H9 (cell line): Measurements from ENCODE around the gene TEX19. TPM values are rescaled to one million over a fixed set of nuclear protein-coding genes. Genes with fewer than 3 reads are reported as not detected.

ENCODE experiments used
- DNase-seq: peaks from one replicate; pipeline ENCODE4 v3.0.0-alpha.2; 2017
- H2AFZ ChIP-seq: one replicate; pipeline ENCODE4 v1.6.1; 2013; ENCODE audit warnings: mild to moderate bottlenecking, low read length, control low read depth, moderate library complexity
- H2AK5ac ChIP-seq: 2 replicates; pipeline ENCODE4 v1.6.1; 2013; ENCODE audit warnings: low read length, control low read depth, mixed read lengths; ENCODE audit not compliant: insufficient read length
- H2BK120ac ChIP-seq: one replicate; pipeline ENCODE4 v1.6.1; 2013; ENCODE audit warnings: low read depth, mild to moderate bottlenecking, low read length, control low read depth, inconsistent platforms; ENCODE audit not compliant: poor library complexity, severe bottlenecking
- H2BK12ac ChIP-seq: 2 replicates; pipeline ENCODE4 v1.6.1; 2013; ENCODE audit warnings: low read length, control low read depth, mixed read lengths, low read depth; ENCODE audit not compliant: insufficient read length
- H2BK15ac ChIP-seq: 2 replicates; pipeline ENCODE4 v1.6.1; 2013; ENCODE audit warnings: low read depth, low read length, control low read depth
- H2BK20ac ChIP-seq: one replicate; pipeline ENCODE4 v1.6.1; 2013; ENCODE audit warnings: low read depth, mild to moderate bottlenecking, low read length, control low read depth, inconsistent platforms; ENCODE audit not compliant: poor library complexity, severe bottlenecking
- H2BK5ac ChIP-seq: 2 replicates; pipeline ENCODE4 v1.6.1; 2013; ENCODE audit warnings: low read length, control low read depth, mixed read lengths; ENCODE audit not compliant: insufficient read length
- H3K14ac ChIP-seq: 2 replicates; pipeline ENCODE4 v1.6.1; 2013; ENCODE audit warnings: low read length, control low read depth; ENCODE audit not compliant: insufficient read depth
- H3K18ac ChIP-seq: 2 replicates; pipeline ENCODE4 v1.6.1; 2013; ENCODE audit warnings: low read depth, mild to moderate bottlenecking, mixed read lengths, low read length, control low read depth; ENCODE audit not compliant: insufficient read length
- H3K23ac ChIP-seq: 2 replicates; pipeline ENCODE4 v1.6.1; 2013; ENCODE audit warnings: low read length, control low read depth, mixed read lengths, low read depth; ENCODE audit not compliant: insufficient read length
- H3K23me2 ChIP-seq: 2 replicates; pipeline ENCODE4 v1.6.1; 2013; ENCODE audit warnings: low read depth, mild to moderate bottlenecking, mixed read lengths, low read length, control low read depth; ENCODE audit not compliant: insufficient read length, poor library complexity, severe bottlenecking
- H3K27ac ChIP-seq: 2 replicates; pipeline ENCODE4 v1.5.1; 2013; ENCODE audit warnings: low read length, control low read depth, mixed read lengths, low read depth; ENCODE audit not compliant: insufficient read length
- H3K27me3 ChIP-seq: 2 replicates; pipeline ENCODE4 v1.6.1; 2013; ENCODE audit warnings: low read length, control low read depth, inconsistent platforms; ENCODE audit not compliant: insufficient read depth
- H3K4ac ChIP-seq: 2 replicates; pipeline ENCODE4 v1.6.1; 2013; ENCODE audit warnings: low read depth, mild to moderate bottlenecking, control low read depth, inconsistent platforms, low read length, moderate library complexity
- H3K4me1 ChIP-seq: 2 replicates; pipeline ENCODE4 v1.6.1; 2013; ENCODE audit warnings: low read length, control low read depth, inconsistent platforms; ENCODE audit not compliant: insufficient read depth
- H3K4me2 ChIP-seq: 2 replicates; pipeline ENCODE4 v1.6.1; 2013; ENCODE audit warnings: low read length, control low read depth, mixed read lengths; ENCODE audit not compliant: insufficient read length, insufficient read depth
- H3K56ac ChIP-seq: 2 replicates; pipeline ENCODE4 v1.6.1; 2013; ENCODE audit warnings: low read depth, mild to moderate bottlenecking, mixed read lengths, low read length, control low read depth; ENCODE audit not compliant: insufficient read length
- H3K79me1 ChIP-seq: 2 replicates; pipeline ENCODE4 v1.6.1; 2013; ENCODE audit warnings: low read depth, mild to moderate bottlenecking, moderate library complexity, low read length, control low read depth, inconsistent platforms; ENCODE audit not compliant: insufficient read depth, poor library complexity, severe bottlenecking
- H3K79me2 ChIP-seq: 2 replicates; pipeline ENCODE4 v1.6.1; 2013; ENCODE audit warnings: low read length, control low read depth, inconsistent platforms; ENCODE audit not compliant: insufficient read depth
- H3K9ac ChIP-seq: 2 replicates; pipeline ENCODE4 v1.6.1; 2013; ENCODE audit warnings: low read length, control low read depth, mixed read lengths; ENCODE audit not compliant: insufficient read length; ENCODE audit errors: extremely low read depth
- H3K9me3 ChIP-seq: one replicate; pipeline ENCODE4 v1.6.1; 2013; ENCODE audit warnings: low read depth, low read length, inconsistent platforms; ENCODE audit not compliant: control insufficient read depth
- H3T11ph ChIP-seq: one replicate; pipeline ENCODE4 v1.6.1; 2013; ENCODE audit warnings: mild to moderate bottlenecking, low read length, control low read depth, inconsistent platforms
- H4K20me1 ChIP-seq: one replicate; pipeline ENCODE4 v1.6.1; 2013; ENCODE audit not compliant: control insufficient read depth, insufficient read length, insufficient read depth
- H4K5ac ChIP-seq: 2 replicates; pipeline ENCODE4 v1.6.1; 2013; ENCODE audit warnings: low read depth, mild to moderate bottlenecking, mixed read lengths, low read length, control low read depth; ENCODE audit not compliant: insufficient read length
- H4K8ac ChIP-seq: replicated peaks from 2 replicates; pipeline ENCODE4 v1.6.1; 2013; ENCODE audit warnings: low read length, control low read depth, mixed read lengths, low read depth; ENCODE audit not compliant: insufficient read length
- H4K91ac ChIP-seq: 2 replicates; pipeline ENCODE4 v1.6.1; 2013; ENCODE audit warnings: low read depth, mild to moderate bottlenecking, moderate library complexity, mixed read lengths, low read length, control low read depth; ENCODE audit not compliant: insufficient read length
- H3K27ac Mint-ChIP-seq, 3 experiments: 2 replicates in 2 of 3; 3 replicates in 1 of 3; pipeline ENCODE4 v1.8.0; 2020 to 2021; ENCODE audit warnings: mixed read lengths in 3 of 3, mild to moderate bottlenecking in 1 of 3, moderate library complexity in 1 of 3
- H3K27me3 Mint-ChIP-seq: 2 replicates; pipeline ENCODE4 v1.8.0; 2021; ENCODE audit warnings: low read depth, mild to moderate bottlenecking, moderate library complexity, mixed read lengths
- H3K36me3 Mint-ChIP-seq, 3 experiments: 2 replicates in 2 of 3; 3 replicates in 1 of 3; pipeline ENCODE4 v1.8.0; 2020 to 2021; ENCODE audit warnings: low read depth in 3 of 3, mixed read lengths in 3 of 3; ENCODE audit not compliant: insufficient read depth in 1 of 3
- H3K4me1 Mint-ChIP-seq, 2 experiments: 2 replicates each; pipeline ENCODE4 v1.8.0; 2020; ENCODE audit warnings: mixed read lengths in 2 of 2
- H3K4me3 Mint-ChIP-seq, 2 experiments: 2 replicates in 1 of 2; 3 replicates in 1 of 2; pipeline ENCODE4 v1.8.0; 2020 to 2021; ENCODE audit warnings: mild to moderate bottlenecking in 2 of 2, mixed read lengths in 2 of 2, moderate library complexity in 1 of 2
- H3K9me3 Mint-ChIP-seq, 2 experiments: 2 replicates in 1 of 2; 3 replicates in 1 of 2; pipeline ENCODE4 v1.8.0; 2020; ENCODE audit warnings: mild to moderate bottlenecking in 2 of 2, mixed read lengths in 2 of 2, moderate library complexity in 1 of 2
- WGBS: extraction: QIAGEN DNeasy Blood & Tissue Kit; methylation state at CpG from one replicate; pipeline ENCODE4 v1.1.7; 2013; ENCODE audit warnings: missing lambda C conversion rate, low lambda C conversion rate, mixed read lengths; ENCODE audit not compliant: insufficient read length; ENCODE audit errors: extremely low coverage; 5-methylcytosine and 5-hydroxymethylcytosine counted together
- total RNA-seq: library from RNA; stranded (reverse); gene quantifications from 2 replicates; pipeline ENCODE4 v1.2.1, GENCODE V29; 2021
- TF ChIP-seq, protein P1 (sequence below): fragments of 200-600 bp; sonication (generic); conservative IDR thresholded peaks from 3 replicates; pipeline ENCODE4 v1.8.0; 2021; ENCODE audit warnings: antibody characterized with exemption, mild to moderate bottlenecking

Gene TEX19
- total RNA-seq, 1 experiment from 2014 or later = 1.4 TPM

- Histone ChIP-seq H3K4me1 (no peaks in the 10 kb centered on the region), H3K79me2 (no peaks in the 10 kb centered on the region), H2BK20ac (no peak overlapping the region), H4K20me1 (no peaks in the 10 kb centered on the region), H3K4me2 (no peak overlapping the region), H3K9ac (no peak overlapping the region), H2BK15ac (no peak overlapping the region), H2AK5ac (no peak overlapping the region), H2BK12ac (no peak overlapping the region), H3K56ac (no peak overlapping the region), H3K27ac (no peak overlapping the region), H3K4ac (no peak overlapping the region), H4K5ac (no peak overlapping the region), H2BK5ac (no peak overlapping the region), H3K79me1 (no peaks in the 10 kb centered on the region), H3K23ac (no peak overlapping the region), H4K8ac (no peak overlapping the region), H3K9me3 (no peaks in the 10 kb centered on the region), H3K14ac (no peak overlapping the region), H2BK120ac (no peak overlapping the region), H3K23me2 (no peaks in the 10 kb centered on the region), H3K27me3 (no peaks in the 10 kb centered on the region), H4K91ac (no peak overlapping the region), H3T11ph (no peak overlapping the region), H2AFZ (no peak overlapping the region), H3K18ac (no peak overlapping the region)
- DNase-seq = no peak
- H3K9me3 Mint-ChIP-seq = no peaks in the 10 kb centered on the region
- peaks cover 3 to 24% (median 18%) of the 10 kb centered on the region in 3 experiments for H3K36me3 Mint-ChIP-seq
- no CpG with 5 or more reads among the region's 7 CpGs for WGBS
- H3K27me3 Mint-ChIP-seq = no peaks in the 10 kb centered on the region
- TF ChIP-seq, protein P1, sequence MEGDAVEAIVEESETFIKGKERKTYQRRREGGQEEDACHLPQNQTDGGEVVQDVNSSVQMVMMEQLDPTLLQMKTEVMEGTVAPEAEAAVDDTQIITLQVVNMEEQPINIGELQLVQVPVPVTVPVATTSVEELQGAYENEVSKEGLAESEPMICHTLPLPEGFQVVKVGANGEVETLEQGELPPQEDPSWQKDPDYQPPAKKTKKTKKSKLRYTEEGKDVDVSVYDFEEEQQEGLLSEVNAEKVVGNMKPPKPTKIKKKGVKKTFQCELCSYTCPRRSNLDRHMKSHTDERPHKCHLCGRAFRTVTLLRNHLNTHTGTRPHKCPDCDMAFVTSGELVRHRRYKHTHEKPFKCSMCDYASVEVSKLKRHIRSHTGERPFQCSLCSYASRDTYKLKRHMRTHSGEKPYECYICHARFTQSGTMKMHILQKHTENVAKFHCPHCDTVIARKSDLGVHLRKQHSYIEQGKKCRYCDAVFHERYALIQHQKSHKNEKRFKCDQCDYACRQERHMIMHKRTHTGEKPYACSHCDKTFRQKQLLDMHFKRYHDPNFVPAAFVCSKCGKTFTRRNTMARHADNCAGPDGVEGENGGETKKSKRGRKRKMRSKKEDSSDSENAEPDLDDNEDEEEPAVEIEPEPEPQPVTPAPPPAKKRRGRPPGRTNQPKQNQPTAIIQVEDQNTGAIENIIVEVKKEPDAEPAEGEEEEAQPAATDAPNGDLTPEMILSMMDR = no peak
- H3K27ac Mint-ChIP-seq = no peak overlapping the region
- no peaks in the 10 kb centered on the region; a peak in 1 of 4 replicates for H3K4me1 Mint-ChIP-seq
- no peak overlapping the region for H3K4me3 Mint-ChIP-seq
These were observed 41.2 kb downstream of the TEX19 start for GRCh38 chr17:82400206-82400605.
